Loucy (cell line): ENCODE results near the gene NPFFR1.

Experiments used
- EZH2phosphoT487 ChIP-seq: fragments of 200-600 bp; IDR thresholded peaks from 2 replicates; pipeline ENCODE4 v1.6.1; 2018; ENCODE audit warnings: antibody characterized with exemption, mild to moderate bottlenecking, moderate library complexity, borderline replicate concordance
- TF ChIP-seq, protein P1 (sequence below): fragments of 200-600 bp; sonication (generic); conservative IDR thresholded peaks from 2 replicates; pipeline ENCODE4 v1.5.1; 2014; ENCODE audit warnings: mild to moderate bottlenecking, antibody characterized with exemption, low read length

DNA sequence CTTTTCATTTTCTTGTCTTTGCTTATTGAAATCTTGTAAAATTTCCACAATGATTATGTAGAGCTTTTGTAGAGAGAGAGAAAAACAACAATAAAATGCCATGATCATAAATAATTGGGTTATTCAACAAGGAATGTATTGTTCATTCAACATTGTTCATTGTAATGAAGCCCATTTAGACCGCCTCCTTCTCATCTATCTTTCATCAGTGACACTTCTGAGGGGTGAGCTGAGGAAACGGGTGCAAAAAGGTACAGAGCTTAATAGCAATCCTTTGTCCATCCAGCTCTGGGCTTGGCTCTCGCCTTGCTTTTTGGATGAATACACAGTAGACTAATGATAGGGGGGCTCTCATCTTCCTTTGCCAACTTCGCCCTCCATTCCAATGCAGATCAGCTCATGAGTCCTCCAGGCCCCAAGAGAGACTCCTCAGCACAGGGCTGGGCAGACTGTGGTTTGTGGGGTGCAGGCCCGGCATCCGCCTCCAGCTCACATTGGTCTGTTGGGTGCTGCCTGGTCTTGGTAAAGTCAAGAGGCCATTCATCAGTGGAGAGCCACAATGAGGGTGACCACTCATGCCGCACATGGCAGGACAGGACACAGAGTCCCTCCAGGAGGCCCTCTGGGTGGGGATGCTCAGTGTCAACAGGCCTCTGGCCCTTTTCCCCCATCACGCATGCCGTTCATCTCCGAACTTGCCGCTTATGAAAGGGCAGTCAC is 32.7 kb downstream of the NPFFR1 start:
- TF ChIP-seq, protein P1, sequence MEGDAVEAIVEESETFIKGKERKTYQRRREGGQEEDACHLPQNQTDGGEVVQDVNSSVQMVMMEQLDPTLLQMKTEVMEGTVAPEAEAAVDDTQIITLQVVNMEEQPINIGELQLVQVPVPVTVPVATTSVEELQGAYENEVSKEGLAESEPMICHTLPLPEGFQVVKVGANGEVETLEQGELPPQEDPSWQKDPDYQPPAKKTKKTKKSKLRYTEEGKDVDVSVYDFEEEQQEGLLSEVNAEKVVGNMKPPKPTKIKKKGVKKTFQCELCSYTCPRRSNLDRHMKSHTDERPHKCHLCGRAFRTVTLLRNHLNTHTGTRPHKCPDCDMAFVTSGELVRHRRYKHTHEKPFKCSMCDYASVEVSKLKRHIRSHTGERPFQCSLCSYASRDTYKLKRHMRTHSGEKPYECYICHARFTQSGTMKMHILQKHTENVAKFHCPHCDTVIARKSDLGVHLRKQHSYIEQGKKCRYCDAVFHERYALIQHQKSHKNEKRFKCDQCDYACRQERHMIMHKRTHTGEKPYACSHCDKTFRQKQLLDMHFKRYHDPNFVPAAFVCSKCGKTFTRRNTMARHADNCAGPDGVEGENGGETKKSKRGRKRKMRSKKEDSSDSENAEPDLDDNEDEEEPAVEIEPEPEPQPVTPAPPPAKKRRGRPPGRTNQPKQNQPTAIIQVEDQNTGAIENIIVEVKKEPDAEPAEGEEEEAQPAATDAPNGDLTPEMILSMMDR: no peak
- no peak for TF ChIP-seq EZH2phosphoT487
